Activated CD4-positive, alpha-beta T cell treated with anti-CD3 and anti-CD28 coated beads, Interleukin-2, amount 50 U/mL, for 24 hours (primary cell): ENCODE data around the gene FNDC8.
"Not testable (repeated sequence)": the region's sequence is repeated elsewhere in the genome, so short reads cannot be mapped to it uniquely, and the experiment has no call there.

Experiments used
- DNase-seq, 2 donors: peaks; one replicate each; pipeline ENCODE4 v3.0.0-alpha.2; 2020; ENCODE audit warnings: low read depth in 1 of 2, low spot score in 1 of 2

Gene FNDC8

DNA sequence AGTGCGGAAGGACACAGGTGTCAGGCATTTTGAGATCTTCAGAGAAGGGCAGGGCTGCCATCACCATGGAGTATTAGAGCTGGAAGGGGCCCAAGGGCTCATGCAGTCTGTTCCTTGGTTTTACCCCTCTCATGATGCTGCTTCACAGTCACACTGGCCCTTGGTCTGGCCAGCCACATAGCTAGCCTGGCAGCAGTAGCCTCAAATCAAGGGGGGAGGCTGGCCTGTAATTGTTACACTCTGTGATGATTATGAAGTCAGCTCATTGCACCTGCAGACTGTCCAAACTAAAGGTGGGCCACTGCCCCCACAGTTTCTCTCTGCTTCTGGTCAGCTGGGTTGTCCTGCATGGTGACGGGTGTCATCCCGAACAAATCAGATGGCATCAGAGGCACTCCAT, at the start of gene FNDC8:
Gene FNDC8 (plus strand): TSS at position 301 of the 400 bp plus-strand sequence. CDS start 79 bp downstream, at position 380.
- no peak for DNase-seq

DNA sequence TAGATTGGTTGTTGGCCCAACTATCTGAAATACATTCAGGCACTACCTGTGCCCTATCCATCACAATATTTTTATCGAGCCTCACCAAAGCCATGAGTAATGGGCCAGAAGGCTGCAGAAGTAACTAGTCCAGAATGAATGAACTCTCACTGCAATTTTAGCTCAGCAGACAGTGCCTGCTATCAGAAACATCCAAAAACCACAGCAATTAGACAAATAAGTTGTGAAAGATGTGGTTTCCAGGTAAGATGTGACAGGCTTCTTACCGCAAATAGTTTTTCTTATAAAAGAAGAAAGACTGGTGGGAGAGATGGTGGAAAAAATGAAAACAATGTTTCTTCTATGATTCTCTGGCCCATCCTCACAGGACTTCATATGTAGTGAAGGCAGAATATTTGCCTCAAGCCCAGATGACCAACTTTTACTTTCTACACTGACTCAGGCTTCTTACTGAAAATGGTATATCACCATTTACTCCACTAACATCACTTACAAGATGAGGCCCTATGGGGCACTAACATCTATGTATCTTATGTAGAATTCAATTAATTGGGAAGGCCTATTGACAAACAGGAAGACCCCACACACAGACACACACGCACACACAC, 48.1 kb upstream of the FNDC8 start:
- no peak for DNase-seq

DNA sequence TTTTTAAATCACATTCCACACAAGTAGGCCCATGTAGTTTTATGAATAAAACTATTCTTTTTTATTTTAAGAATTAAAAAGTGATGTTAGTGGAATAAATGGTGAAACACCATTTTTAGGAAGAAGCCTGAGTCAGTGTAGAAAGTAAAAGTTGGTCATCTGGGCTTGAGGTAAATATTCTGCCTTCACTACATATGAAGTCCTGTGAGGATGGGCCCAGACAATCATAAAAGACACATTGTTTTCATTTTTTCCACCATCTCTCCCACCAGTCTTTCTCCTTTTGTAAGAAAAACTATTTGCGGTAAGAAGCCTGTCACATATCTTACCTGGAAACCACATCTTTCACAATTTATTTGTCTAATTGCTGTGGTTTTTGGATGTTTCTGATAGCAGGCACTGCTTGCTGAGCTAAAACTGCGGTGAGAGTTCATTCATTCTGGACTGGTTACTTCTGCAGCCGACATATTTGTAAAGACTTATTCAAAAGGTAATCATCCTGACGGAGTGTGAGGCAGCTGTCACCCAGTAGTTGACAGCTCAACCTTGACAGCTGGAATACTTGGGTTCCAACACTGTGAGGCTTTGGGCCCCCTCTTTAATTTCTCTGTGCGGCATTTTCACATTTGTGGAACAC, 47.3 kb upstream of the FNDC8 start:
- peak in 1 of 2 donors; percentile 20 for DNase-seq

DNA sequence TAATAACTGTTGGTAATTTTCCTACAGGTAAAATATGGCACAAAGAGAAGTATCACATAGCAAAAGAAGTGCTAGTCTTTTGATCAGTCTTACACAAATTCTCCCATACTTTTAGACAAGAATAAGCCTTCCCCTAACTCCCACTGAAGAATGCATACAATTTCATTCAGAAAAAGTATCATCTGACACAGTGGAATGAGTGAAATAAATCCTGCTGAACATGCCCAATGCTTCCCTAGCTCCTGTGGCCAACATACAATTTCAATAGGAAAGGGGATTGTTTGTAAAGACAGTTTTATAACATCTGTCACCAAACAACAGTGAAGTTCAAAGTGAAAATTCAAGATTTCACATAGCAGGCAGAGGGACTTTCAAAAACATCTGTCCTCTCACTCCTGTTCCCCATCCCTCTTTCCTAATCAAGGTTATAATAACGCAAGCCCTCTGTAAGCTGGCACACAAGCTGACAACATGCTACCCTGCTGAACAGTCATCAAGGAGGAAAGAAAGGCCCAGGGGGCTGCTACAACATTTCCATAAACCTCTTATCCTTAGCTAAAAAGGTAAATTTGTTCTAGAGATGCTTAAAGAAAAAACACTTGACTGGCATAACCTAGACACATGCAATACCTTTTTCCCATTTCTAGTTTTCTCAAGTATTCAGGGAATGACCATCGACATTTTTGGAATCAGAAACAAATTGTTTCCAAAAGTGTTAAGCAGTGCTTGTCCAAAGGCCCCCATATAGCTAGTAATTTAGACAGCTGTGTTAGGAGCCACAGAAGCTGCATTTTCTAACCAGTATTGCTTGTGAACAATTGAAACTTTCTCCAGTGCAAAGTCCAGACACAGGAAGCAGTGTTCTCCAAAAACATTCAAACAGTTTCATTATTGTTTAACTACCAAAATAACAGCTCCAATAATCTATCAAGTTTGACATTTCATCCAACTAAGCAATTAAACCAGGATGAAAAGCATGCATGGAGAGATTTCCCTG, 46.4 kb upstream of the FNDC8 start:
- DNase-seq: no peak

- no peak for DNase-seq
Observed at GRCh38 chr17:35076874-35077273, 44.5 kb upstream of the FNDC8 start.

DNA sequence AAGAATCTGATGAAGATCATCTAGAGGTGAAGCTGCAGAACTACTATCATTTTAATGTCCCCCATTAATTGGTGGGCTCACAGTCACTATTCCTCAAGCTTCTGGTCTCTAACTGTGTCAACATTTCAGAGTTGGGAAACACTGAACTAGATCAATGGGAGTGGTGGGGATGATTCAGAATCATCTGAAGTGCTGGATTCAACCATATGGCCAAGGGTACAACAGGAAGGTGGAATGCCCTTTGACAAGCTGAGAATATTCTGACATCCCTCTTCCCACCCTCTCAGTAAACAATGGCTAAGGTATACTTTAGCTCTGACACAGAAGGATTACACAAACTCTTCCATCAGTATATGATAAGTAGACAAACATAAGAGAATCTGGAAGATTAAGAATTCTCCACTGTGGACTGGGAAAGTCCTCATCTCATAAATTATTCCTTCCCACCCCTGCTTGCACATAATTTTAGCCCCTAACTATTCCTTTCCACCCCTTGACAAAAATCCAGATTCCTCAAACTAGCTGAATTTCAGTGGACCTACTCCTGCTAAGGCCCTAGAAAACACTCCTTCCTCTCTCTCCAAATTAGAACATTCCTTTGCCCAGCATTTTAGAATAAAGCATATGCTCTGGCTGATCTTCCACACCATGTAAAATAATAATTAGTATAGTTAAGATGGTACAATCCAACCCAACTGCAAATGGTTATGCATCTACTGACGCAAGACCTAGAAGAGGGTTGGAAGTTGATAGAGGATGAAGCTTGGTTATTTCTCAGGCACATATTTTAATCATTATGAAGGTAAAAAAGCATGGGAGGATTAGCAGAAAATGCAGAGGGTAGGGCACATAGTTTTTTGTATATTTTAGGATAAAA, 41.6 kb upstream of the FNDC8 start:
- DNase-seq: no peak

DNA sequence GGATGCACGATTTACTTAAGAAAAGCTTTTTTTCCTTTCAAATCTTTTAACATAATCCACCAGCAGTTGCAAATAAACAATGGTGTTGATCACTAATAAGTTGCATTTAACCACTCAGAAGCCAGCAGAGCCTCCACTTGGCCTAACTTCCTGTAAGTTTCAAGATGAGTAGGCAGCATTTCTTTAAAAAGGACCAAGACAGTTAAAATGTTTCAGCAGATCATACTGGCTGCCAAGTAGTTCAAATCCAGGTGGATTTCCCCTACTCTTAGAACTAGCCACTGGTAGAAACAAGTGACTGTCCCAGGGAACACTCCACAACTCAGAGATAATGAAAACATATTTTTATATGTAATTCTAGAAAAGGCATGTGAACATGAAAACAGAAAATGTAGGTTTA, 40.9 kb upstream of the FNDC8 start:
- no peak for DNase-seq

DNA sequence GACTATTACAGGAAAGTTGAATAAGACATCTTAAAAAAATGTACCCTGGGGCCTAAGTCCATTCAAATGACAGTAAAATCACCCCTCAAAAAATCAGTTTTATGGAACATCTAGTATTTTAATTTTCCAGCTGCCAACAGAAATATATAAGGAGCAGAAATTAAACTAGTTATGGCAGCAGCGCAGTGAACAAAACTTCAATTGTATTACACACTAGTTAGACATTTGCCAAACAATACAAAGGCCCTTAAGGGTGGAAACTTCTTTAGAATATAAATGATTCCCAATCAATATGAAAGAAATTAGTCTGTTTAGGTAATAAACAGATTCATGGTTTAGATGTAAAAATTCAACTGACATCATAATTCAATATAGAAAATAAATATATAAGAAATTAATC, 39.8 kb upstream of the FNDC8 start:
- no peak for DNase-seq

- no peak for DNase-seq
Observed at GRCh38 chr17:35082073-35082657, 39.2 kb upstream of the FNDC8 start.

GRCh38 chr17:35083071-35083470, 38.3 kb upstream of the FNDC8 start:
- no peak for DNase-seq

- DNase-seq: no peak
Observed at GRCh38 chr17:35084987-35085386, 36.4 kb upstream of the FNDC8 start.

- DNase-seq: no peak
Observed at GRCh38 chr17:35086164-35086563, 35.3 kb upstream of the FNDC8 start.

DNA sequence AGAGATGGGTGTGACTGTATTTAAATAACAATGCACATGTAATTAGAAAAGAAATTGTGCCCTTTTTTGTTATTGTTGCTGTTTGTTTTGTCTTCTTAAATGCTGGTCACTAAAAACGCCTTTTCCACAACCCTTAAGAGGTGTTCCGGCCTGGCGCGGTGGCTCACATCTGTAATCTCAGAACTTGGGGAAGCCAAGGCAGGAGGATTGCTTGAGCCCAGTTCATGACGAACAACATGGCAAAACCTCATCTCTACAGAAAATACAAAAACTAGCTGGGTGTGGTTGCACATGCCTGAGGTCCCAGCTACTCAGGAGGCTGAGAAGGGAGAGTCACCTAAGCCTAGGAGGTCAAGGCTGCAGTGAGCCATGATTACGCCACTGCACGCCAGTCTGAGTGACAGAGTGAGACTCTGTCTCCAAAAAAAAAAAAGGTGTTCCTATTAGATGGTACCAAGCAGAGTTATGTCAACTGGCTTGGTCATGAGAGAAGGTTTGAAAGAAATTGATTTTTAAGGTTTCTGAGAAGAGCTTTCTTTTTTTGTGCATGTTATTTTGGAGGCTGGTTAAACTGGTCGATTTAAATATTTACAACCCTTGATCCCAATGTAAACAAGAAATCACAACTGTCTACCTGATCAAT, 34.4 kb upstream of the FNDC8 start:
- no peak for DNase-seq

GRCh38 chr17:35087731-35088355, 33.6 kb upstream of the FNDC8 start:
- no peak for DNase-seq

DNA sequence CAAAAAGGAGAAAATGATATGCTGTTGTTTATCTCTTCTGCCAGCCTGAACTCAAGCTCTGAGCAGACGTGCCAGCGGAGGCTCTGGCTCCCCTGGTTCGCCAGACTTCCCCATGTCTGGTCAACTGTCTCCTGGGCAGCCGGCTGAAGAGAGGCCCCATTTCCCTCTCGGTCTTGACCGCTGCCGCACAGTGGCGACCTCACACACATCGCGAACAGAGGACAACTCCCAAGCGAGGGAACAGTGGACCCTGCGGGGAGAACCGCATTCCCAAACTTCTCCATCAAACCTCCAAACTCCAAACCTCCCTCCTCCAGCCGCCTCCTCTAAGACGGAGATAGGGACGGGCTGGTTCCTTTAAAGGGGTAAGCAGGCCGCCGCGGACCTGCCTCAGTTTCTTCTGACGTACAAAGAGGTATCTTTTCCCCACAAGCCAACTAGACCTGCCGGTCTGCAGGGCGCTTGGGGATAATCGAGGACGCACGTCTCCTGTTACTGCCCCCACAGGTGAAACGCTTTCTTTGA, 33.0 kb upstream of the FNDC8 start:
- DNase-seq: no peak

GRCh38 chr17:35088881-35089585, 32.4 kb upstream of the FNDC8 start:
- peak; percentile 81 to 82 for DNase-seq

DNA sequence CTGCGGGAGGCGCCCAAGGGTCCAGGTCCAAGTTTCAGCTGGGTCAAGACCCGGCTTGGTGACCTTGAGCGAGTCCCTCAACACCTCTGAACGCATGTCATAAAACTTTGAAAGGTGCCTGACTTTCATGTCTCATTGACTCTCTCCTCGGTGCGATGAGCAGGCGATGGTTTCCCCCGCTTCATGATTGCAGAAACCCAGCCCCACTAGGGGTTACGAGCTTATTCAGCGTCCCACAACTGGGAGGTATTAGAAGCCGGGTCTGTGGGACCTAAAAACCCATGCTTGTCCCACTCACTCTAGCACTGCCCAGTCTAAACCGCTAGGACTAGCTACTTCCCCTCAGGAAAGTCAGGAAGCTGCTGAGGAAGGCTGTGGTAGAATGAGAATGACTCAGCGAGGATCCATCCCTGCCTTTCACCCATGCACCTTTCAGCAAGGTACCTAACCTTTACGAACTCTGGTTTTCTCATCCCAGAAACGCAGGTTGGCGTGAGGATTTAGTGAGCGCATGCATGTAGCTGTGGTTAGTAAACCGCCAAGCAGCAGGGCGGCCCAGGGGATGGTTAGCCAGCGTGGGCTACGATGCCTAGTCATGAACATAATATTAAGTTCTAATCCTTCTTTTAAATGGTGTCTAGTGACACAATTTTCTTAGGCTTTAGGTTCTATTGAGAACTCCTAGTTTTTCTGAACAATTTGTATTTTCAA, 31.7 kb upstream of the FNDC8 start:
- peak in 1 of 2 donors; percentile 50 for DNase-seq

DNA sequence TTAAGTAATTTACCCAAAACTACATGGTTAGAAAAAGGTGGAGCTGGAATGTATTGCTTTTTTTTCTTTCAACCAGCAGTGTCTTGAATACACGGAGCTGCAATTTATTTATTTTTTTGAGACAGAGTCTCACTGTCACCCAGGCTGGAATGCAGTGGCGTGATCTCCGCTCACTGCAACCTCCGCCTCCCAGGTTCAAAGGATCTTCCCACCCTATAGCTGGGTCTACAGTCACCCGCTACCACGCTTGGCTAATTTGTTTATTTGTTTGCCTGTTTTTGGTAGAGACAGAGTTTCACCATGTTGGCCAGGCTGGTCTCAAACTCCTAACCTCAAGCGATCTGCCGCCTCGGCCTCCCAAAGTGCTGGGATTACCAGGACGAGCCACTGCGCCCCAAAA, 30.7 kb upstream of the FNDC8 start:
- not testable (repeated sequence) for DNase-seq
